Measurements from ENCODE around the gene APBA3.

Gene APBA3

GRCh38 chr19:3716147-3716668, 45.3 kb downstream of the APBA3 start:
- no peak for DNase-seq (ENCODE audit: low read depth)

- no peak for DNase-seq (ENCODE audit: low read depth)
Observed at GRCh38 chr19:3712663-3713611, 48.6 kb downstream of the APBA3 start.

GRCh38 chr19:3710265-3710812, 51.2 kb downstream of the APBA3 start:
- DNase-seq (ENCODE audit: low read depth) = peak; percentile 55

- DNase-seq (ENCODE audit: low read depth) = peak; percentile 27
Observed at GRCh38 chr19:3708207-3708931, 53.1 kb downstream of the APBA3 start, which contains the start of gene TJP3. Gene TJP3, plus strand, starts transcription at chr19:3708384. Its CDS starts 20,049 bp downstream, at chr19:3728433.

GRCh38 chr19:3707868-3708206, 53.7 kb downstream of the APBA3 start:
- DNase-seq (ENCODE audit: low read depth) = no peak

- DNase-seq (ENCODE audit: low read depth) = no peak
Observed at GRCh38 chr19:3701200-3701599, 60.3 kb downstream of the APBA3 start.

Measured in EH (cell line).